ENCODE data around the gene GSE1.

GRCh38 chr16:85623997-85624601, 11.0 kb downstream of the GSE1 start:
- TF ChIP-seq CTCF (IDR thresholded peaks at IDR 0.05), result no peak
- no peak for TF ChIP-seq POLR2A (IDR thresholded peaks at IDR 0.05)
- TF ChIP-seq POLR2AphosphoS5 (IDR thresholded peaks at IDR 0.05; ENCODE audit: insufficient read depth in 1 of 2, low read depth in 1 of 2), result no peak
